HCT116 (cell line): ENCODE results near the gene RNF32.
"Not testable (repeated sequence)": the region's sequence is repeated elsewhere in the genome, so short reads cannot be mapped to it uniquely, and the experiment has no call there.

Source experiments
- EZH2 ChIP-seq: fragments of 200-600 bp; sonication (generic); IDR thresholded peaks from 2 replicates; pipeline ENCODE4 v1.6.1; 2017; ENCODE audit warnings: antibody characterized with exemption, mixed run types
- POLR2AphosphoS5 ChIP-seq: IDR thresholded peaks from 2 replicates; pipeline ENCODE4 v1.6.1; 2011; ENCODE audit warnings: mild to moderate bottlenecking, low read depth, low read length, moderate library complexity
- RAD21 ChIP-seq: IDR thresholded peaks from 2 replicates; pipeline ENCODE4 v1.6.1; 2012; ENCODE audit warnings: low read depth, mild to moderate bottlenecking
- YY1 ChIP-seq: IDR thresholded peaks from 2 replicates; pipeline ENCODE4 v1.6.1; 2011; ENCODE audit warnings: low read length, low read depth, moderate library complexity, mild to moderate bottlenecking; ENCODE audit not compliant: insufficient replicate concordance; ENCODE audit errors: extremely low read depth
- TF ChIP-seq, protein P1 (sequence below), 3 experiments: fragments of 200-600 bp in 1 of 3; sonication (generic) in 1 of 3; IDR thresholded peaks in 2 of 3; conservative IDR thresholded peaks in 1 of 3; 2 replicates each; pipeline ENCODE4 v1.5.1; 2012 to 2017; ENCODE audit warnings: low read depth in 2 of 3, low read length in 2 of 3, antibody characterized with exemption in 1 of 3, borderline replicate concordance in 1 of 3, control low read depth in 1 of 3, mild to moderate bottlenecking in 1 of 3, mixed read lengths in 1 of 3, mixed run types in 1 of 3, moderate library complexity in 1 of 3; ENCODE audit not compliant: insufficient read depth in 1 of 3
- TF ChIP-seq, protein P2 (sequence below): IDR thresholded peaks from 2 replicates; pipeline ENCODE4 v1.6.1; 2012; ENCODE audit warnings: low read depth

- TF ChIP-seq, protein P1, sequence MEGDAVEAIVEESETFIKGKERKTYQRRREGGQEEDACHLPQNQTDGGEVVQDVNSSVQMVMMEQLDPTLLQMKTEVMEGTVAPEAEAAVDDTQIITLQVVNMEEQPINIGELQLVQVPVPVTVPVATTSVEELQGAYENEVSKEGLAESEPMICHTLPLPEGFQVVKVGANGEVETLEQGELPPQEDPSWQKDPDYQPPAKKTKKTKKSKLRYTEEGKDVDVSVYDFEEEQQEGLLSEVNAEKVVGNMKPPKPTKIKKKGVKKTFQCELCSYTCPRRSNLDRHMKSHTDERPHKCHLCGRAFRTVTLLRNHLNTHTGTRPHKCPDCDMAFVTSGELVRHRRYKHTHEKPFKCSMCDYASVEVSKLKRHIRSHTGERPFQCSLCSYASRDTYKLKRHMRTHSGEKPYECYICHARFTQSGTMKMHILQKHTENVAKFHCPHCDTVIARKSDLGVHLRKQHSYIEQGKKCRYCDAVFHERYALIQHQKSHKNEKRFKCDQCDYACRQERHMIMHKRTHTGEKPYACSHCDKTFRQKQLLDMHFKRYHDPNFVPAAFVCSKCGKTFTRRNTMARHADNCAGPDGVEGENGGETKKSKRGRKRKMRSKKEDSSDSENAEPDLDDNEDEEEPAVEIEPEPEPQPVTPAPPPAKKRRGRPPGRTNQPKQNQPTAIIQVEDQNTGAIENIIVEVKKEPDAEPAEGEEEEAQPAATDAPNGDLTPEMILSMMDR (IDR thresholded peaks at IDR 0.05 in 2 of 3, conservative IDR thresholded peaks at IDR 0.05 in 1 of 3; ENCODE audit: borderline replicate concordance in 1 of 3, insufficient read depth in 1 of 3, low read depth in 2 of 3, low read length in 2 of 3) = not testable (repeated sequence)
- not testable (repeated sequence) for TF ChIP-seq RAD21, YY1, EZH2, POLR2AphosphoS5
- TF ChIP-seq, protein P2, sequence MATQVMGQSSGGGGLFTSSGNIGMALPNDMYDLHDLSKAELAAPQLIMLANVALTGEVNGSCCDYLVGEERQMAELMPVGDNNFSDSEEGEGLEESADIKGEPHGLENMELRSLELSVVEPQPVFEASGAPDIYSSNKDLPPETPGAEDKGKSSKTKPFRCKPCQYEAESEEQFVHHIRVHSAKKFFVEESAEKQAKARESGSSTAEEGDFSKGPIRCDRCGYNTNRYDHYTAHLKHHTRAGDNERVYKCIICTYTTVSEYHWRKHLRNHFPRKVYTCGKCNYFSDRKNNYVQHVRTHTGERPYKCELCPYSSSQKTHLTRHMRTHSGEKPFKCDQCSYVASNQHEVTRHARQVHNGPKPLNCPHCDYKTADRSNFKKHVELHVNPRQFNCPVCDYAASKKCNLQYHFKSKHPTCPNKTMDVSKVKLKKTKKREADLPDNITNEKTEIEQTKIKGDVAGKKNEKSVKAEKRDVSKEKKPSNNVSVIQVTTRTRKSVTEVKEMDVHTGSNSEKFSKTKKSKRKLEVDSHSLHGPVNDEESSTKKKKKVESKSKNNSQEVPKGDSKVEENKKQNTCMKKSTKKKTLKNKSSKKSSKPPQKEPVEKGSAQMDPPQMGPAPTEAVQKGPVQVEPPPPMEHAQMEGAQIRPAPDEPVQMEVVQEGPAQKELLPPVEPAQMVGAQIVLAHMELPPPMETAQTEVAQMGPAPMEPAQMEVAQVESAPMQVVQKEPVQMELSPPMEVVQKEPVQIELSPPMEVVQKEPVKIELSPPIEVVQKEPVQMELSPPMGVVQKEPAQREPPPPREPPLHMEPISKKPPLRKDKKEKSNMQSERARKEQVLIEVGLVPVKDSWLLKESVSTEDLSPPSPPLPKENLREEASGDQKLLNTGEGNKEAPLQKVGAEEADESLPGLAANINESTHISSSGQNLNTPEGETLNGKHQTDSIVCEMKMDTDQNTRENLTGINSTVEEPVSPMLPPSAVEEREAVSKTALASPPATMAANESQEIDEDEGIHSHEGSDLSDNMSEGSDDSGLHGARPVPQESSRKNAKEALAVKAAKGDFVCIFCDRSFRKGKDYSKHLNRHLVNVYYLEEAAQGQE = not testable (repeated sequence)
Observed at GRCh38 chr7:156698512-156698911, 57.9 kb downstream of the RNF32 start.
